Type B pancreatic cell (in vitro differentiated cells): ENCODE measurements around the gene SLC9C2. TPM values are rescaled to one million over a fixed set of nuclear protein-coding genes. Genes with fewer than 3 reads are reported as not detected.
"Not testable (repeated sequence)": the region's sequence is repeated elsewhere in the genome, so short reads cannot be mapped to it uniquely, and the experiment has no call there.

Experiments used
- DNase-seq: peaks from one replicate; pipeline ENCODE4 v3.0.0; 2021; ENCODE audit warnings: mixed read lengths; ENCODE audit not compliant: unreplicated experiment; ENCODE audit errors: extremely low spot score
- H3K27ac Mint-ChIP-seq: 2 replicates; pipeline ENCODE4 v1.8.0; 2021; ENCODE audit warnings: mild to moderate bottlenecking, mixed read lengths
- H3K27me3 Mint-ChIP-seq: 2 replicates; pipeline ENCODE4 v1.8.0; 2021; ENCODE audit warnings: mixed read lengths
- H3K36me3 Mint-ChIP-seq: 2 replicates; pipeline ENCODE4 v1.8.0; 2021; ENCODE audit warnings: mixed read lengths
- H3K4me1 Mint-ChIP-seq: one replicate; pipeline ENCODE4 v1.8.0; 2021; ENCODE audit warnings: mixed read lengths; ENCODE audit not compliant: unreplicated experiment
- H3K4me3 Mint-ChIP-seq: 2 replicates; pipeline ENCODE4 v1.8.0; 2021; ENCODE audit warnings: mild to moderate bottlenecking, mixed read lengths
- H3K9me3 Mint-ChIP-seq: 2 replicates; pipeline ENCODE4 v1.8.0; 2021; ENCODE audit warnings: mixed read lengths
- total RNA-seq: library from RNA; stranded (reverse); gene quantifications from 2 replicates; pipeline ENCODE4 v1.2.1, GENCODE V29; 2021; ENCODE audit warnings: low replicate concordance
- TF ChIP-seq, protein P1 (sequence below): fragments of 200-600 bp; sonication (generic); conservative IDR thresholded peaks from 2 replicates; pipeline ENCODE4 v1.5.0; 2021; ENCODE audit warnings: antibody characterized with exemption, mild to moderate bottlenecking

SLC9C2 gene
- total RNA-seq, 1 donor from 2014 or later: 0.60 TPM

DNA sequence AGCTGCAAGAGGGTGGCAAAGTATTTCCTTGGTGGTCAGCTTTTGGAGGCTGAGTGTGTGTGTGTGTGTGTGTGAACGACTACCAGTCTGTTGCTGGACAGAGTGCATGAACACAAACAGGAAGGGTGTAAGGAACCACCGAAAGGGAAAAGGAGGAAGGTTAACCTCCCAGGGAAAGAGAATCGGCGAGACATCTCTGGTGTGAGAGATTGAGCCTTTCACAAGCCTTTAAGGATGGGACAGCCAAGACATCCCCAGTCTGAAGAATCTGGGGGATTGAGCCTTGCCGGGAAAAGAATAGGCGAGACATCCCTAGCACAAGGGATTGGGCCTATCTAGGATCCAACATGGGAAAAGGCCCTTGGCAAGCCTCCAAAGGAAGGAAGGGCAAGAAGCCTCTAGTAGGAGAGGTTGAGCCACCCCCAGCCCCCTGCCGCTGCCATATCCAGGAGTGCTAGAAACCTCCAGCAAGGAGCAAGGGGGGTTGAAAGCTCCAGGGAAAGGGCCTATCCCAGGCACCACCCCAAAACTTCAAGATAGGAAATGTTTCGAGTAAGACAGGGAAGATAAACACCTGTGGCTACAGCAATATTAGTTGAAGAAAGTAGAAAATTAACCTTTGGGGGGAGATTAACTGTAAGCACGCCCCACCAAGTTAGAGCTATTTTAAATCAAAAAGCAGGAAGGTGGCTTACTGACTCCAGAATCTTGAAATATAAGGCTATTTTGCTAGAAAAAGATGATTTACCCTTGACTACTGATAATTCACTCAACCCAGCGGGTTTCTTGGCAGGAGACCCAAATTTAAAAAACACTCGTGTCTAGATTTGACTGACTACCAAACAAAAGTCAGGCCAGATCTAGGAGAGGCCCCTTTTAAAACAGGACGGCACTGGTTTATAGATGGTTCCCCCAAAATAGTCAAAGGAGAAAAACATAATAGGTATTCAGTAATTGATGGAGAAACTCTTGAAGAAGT, 35.5 kb upstream of the SLC9C2 start:
- Mint-ChIP-seq H3K36me3 (no peaks in the 10 kb centered on the region), H3K27ac (no peak overlapping the region), H3K4me3 (no peak overlapping the region), H3K9me3 (peaks cover 3% of the 10 kb centered on the region), H3K27me3 (no peaks in the 10 kb centered on the region), H3K4me1 (no peaks in the 10 kb centered on the region)
- TF ChIP-seq, protein P1, sequence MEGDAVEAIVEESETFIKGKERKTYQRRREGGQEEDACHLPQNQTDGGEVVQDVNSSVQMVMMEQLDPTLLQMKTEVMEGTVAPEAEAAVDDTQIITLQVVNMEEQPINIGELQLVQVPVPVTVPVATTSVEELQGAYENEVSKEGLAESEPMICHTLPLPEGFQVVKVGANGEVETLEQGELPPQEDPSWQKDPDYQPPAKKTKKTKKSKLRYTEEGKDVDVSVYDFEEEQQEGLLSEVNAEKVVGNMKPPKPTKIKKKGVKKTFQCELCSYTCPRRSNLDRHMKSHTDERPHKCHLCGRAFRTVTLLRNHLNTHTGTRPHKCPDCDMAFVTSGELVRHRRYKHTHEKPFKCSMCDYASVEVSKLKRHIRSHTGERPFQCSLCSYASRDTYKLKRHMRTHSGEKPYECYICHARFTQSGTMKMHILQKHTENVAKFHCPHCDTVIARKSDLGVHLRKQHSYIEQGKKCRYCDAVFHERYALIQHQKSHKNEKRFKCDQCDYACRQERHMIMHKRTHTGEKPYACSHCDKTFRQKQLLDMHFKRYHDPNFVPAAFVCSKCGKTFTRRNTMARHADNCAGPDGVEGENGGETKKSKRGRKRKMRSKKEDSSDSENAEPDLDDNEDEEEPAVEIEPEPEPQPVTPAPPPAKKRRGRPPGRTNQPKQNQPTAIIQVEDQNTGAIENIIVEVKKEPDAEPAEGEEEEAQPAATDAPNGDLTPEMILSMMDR: no peak
- DNase-seq: no peak

- not testable (repeated sequence) for H3K9me3 Mint-ChIP-seq, H3K4me1 Mint-ChIP-seq, H3K4me3 Mint-ChIP-seq, H3K27me3 Mint-ChIP-seq, H3K27ac Mint-ChIP-seq, DNase-seq, H3K36me3 Mint-ChIP-seq
These were observed 34.6 kb upstream of the SLC9C2 start for GRCh38 chr1:173637236-173638042.

GRCh38 chr1:173635116-173635515, 32.2 kb upstream of the SLC9C2 start, which contains the start of gene TEX50:
TEX50 (plus strand) TSS chr1:173635338; CDS start chr1:173635522, 184 bp downstream.
- Mint-ChIP-seq H3K27me3 (no peaks in the 10 kb centered on the region), H3K27ac (no peak within 1 kb of the TSS), H3K36me3 (no peaks in the 10 kb centered on the region), H3K9me3 (peaks cover 3% of the 10 kb centered on the region), H3K4me3 (no peak within 1 kb of the TSS), H3K4me1 (no peaks in the 10 kb centered on the region)
- DNase-seq: no peak
- TF ChIP-seq, protein P1: no peak

DNA sequence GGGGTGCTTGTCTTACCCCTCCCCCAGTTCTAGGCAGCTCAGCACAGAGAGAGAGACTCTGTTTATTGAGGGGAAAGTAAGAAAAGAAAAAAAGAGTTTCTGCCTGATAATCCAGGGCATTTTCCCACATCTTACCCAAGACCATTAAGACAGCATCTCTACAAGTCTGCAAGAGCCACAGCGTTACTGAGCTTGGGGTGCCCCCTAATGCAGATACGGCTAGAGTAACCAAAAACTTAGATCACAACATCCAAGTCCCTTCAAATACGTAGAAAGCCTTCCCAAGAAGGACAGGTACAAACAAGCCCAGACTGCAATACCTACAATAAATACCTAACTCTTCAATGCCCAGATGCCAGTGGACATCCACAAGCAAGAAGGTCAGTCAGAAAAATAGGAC, 26.0 kb upstream of the SLC9C2 start:
- no peaks in the 10 kb centered on the region for H3K27me3 Mint-ChIP-seq
- no peak for DNase-seq
- H3K36me3 Mint-ChIP-seq: no peaks in the 10 kb centered on the region
- H3K9me3 Mint-ChIP-seq: no peaks in the 10 kb centered on the region
- H3K4me3 Mint-ChIP-seq: no peak overlapping the region
- no peaks in the 10 kb centered on the region for H3K4me1 Mint-ChIP-seq
- TF ChIP-seq, protein P1: no peak
- no peak overlapping the region for H3K27ac Mint-ChIP-seq

DNA sequence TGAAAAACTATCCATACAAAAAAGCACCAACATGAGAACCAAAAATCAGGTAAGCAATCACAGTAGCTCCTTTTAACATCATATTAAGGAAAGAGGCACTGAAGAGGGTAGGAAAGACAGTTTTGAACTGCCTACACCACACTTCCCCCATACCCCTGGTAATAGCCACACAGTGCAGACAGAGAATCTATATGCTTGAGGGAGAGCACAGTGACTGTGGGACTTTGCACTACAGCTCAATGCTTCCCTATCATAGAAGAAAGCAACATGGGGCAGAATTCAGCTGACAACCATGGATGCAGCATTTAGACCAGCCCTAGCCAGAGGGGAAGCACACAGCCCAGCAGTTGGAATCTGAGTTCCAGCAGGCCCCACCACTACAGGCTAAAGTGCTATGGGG, 24.4 kb upstream of the SLC9C2 start:
- Mint-ChIP-seq H3K4me1 (no peaks in the 10 kb centered on the region), H3K9me3 (peaks cover 4% of the 10 kb centered on the region), H3K36me3 (no peaks in the 10 kb centered on the region), H3K27me3 (no peaks in the 10 kb centered on the region), H3K4me3 (no peak overlapping the region), H3K27ac (no peak overlapping the region)
- TF ChIP-seq, protein P1: no peak
- DNase-seq: no peak
